Keratinocyte (primary cell): Measurements from ENCODE around the gene CLK4. TPM values are rescaled to one million over a fixed set of nuclear protein-coding genes. Genes with fewer than 3 reads are reported as not detected.

Experiments
- DNase-seq: peaks from one replicate; pipeline ENCODE4 v3.0.0-alpha.2; 2011; ENCODE audit warnings: low read depth, missing footprints, low spot score
- FAIRE-seq: peaks from 2 replicates; lab custom pipeline; 2011; peaks lifted over from hg19 to GRCh38; lab: Jason Lieb, UNC
- H2AFZ ChIP-seq: 2 replicates; pipeline ENCODE4 v1.6.0; 2012; ENCODE audit warnings: low read length, control low read depth, inconsistent platforms; ENCODE audit not compliant: control insufficient read depth
- H3K27ac ChIP-seq: 2 replicates; pipeline ENCODE4 v1.5.1; 2011; ENCODE audit warnings: low read length; ENCODE audit not compliant: control insufficient read depth, insufficient read depth
- H3K27me3 ChIP-seq: 3 replicates; pipeline ENCODE4 v1.6.0; 2011; ENCODE audit warnings: low read length; ENCODE audit not compliant: control insufficient read depth, insufficient read depth; ENCODE audit errors: extremely low read depth
- H3K36me3 ChIP-seq, 2 experiments: 2 replicates in 1 of 2; 3 replicates in 1 of 2; pipeline ENCODE4 v1.5.1; 2011; ENCODE audit warnings: low read length in 2 of 2, mild to moderate bottlenecking in 1 of 2; ENCODE audit not compliant: control insufficient read depth in 2 of 2, insufficient read depth in 2 of 2; ENCODE audit errors: extremely low read depth in 1 of 2
- H3K4me1 ChIP-seq: 3 replicates; pipeline ENCODE4 v1.5.1; 2011; ENCODE audit warnings: low read length; ENCODE audit not compliant: control insufficient read depth, insufficient read depth; ENCODE audit errors: extremely low read depth
- H3K4me2 ChIP-seq: 3 replicates; pipeline ENCODE4 v1.6.0; 2011; ENCODE audit warnings: low read depth, low read length; ENCODE audit not compliant: control insufficient read depth, insufficient read depth; ENCODE audit errors: extremely low read depth
- H3K4me3 ChIP-seq, 3 experiments: fragments of 200-600 bp in 1 of 3; sonication (generic) in 1 of 3; 2 replicates in 2 of 3; 3 replicates in 1 of 3; pipeline ENCODE4 v1.5.1; 2011 to 2016; ENCODE audit warnings: low read length in 3 of 3, mild to moderate bottlenecking in 3 of 3, control low read depth in 2 of 3, inconsistent platforms in 1 of 3, low read depth in 1 of 3, mixed read lengths in 1 of 3, mixed run types in 1 of 3, moderate library complexity in 1 of 3; ENCODE audit not compliant: control insufficient read depth in 2 of 3, insufficient read depth in 2 of 3; ENCODE audit errors: extremely low read depth in 1 of 3
- H3K79me2 ChIP-seq: 2 replicates; pipeline ENCODE4 v1.6.0; 2012; ENCODE audit warnings: low read length; ENCODE audit not compliant: control insufficient read depth, insufficient read depth
- H3K9ac ChIP-seq: 3 replicates; pipeline ENCODE4 v1.6.0; 2011; ENCODE audit warnings: low read length; ENCODE audit not compliant: control insufficient read depth, insufficient read depth; ENCODE audit errors: extremely low read depth
- H3K9me1 ChIP-seq: 3 replicates; pipeline ENCODE4 v1.6.0; 2011; ENCODE audit warnings: low read length; ENCODE audit not compliant: control insufficient read depth, insufficient read depth; ENCODE audit errors: extremely low read depth
- H3K9me3 ChIP-seq: 2 replicates; pipeline ENCODE4 v1.5.1; 2012; ENCODE audit warnings: low read depth, low read length; ENCODE audit not compliant: control insufficient read depth
- H4K20me1 ChIP-seq: 3 replicates; pipeline ENCODE4 v1.6.0; 2011; ENCODE audit warnings: low read length; ENCODE audit not compliant: control insufficient read depth, insufficient read depth; ENCODE audit errors: extremely low read depth
- CTCF ChIP-seq, 3 experiments: IDR thresholded peaks in 1 of 3; conservative IDR thresholded peaks in 1 of 3; optimal IDR thresholded peaks in 1 of 3; 2 replicates in 2 of 3; 3 replicates in 1 of 3; pipeline versions ENCODE3 to v1.5.1; 2011; ENCODE audit warnings: low read length in 3 of 3, mild to moderate bottlenecking in 3 of 3, moderate library complexity in 2 of 3, control low read depth in 1 of 3, inconsistent platforms in 1 of 3; ENCODE audit not compliant: insufficient read depth in 2 of 3; ENCODE audit errors: extremely low read depth in 1 of 3
- EZH2 ChIP-seq: IDR thresholded peaks from one replicate; pipeline ENCODE4 v1.6.1; 2012; ENCODE audit warnings: inconsistent platforms, mild to moderate bottlenecking, low read length, moderate library complexity
- dilution Hi-C: fragments of 300-500 bp; cut with MboI; formaldehyde crosslinking; loops from one replicate; pipeline ENCODE4 v1.7.0; 2020; ENCODE audit warnings: low sequenced_read_pairs; ENCODE audit not compliant: extremely low pct_ligation_motif_present
- polyA plus RNA-seq, 5 experiments: library from polyadenylated mRNA; depleted of rRNA in 3 of 5; stranded (reverse) in 3 of 5; stranded (forward) in 1 of 5; unstranded in 1 of 5; fragments of >200 nt; gene quantifications; 1 replicate in 1 of 5; 2 replicates in 3 of 5; 3 replicates in 1 of 5; pipeline versions ENCODE4 v1.2.1 to v1.2.3, GENCODE V29; 2011 to 2012; ENCODE audit warnings: missing spikeins in 2 of 5, low read depth in 1 of 5, low replicate concordance in 1 of 5

Gene CLK4
- polyA plus RNA-seq, 1 donor (not counting 4 experiments of a cell fraction or from before 2014, with no cell fraction given): 17.3 TPM

GRCh38 chr5:178661836-178662540 lies 35.1 kb upstream of the CLK4 start:
- Histone ChIP-seq H3K36me3 (no peaks in the 10 kb centered on the region), H3K9me3 (peaks cover 2% of the 10 kb centered on the region), H3K79me2 (no peaks in the 10 kb centered on the region), H3K27ac (no peak overlapping the region), H3K9me1 (no peaks in the 10 kb centered on the region), H3K4me3 (no peak overlapping the region), H4K20me1 (no peaks in the 10 kb centered on the region), H3K9ac (no peak overlapping the region), H2AFZ (no peak overlapping the region), H3K4me2 (no peak overlapping the region), H3K27me3 (no peaks in the 10 kb centered on the region), H3K4me1 (no peaks in the 10 kb centered on the region)
- dilution Hi-C loops: no loop called here
- FAIRE-seq: no peak
- TF ChIP-seq CTCF (optimal IDR thresholded peaks at IDR 0.05 in 1 of 3, IDR thresholded peaks at IDR 0.05 in 1 of 3, conservative IDR thresholded peaks at IDR 0.05 in 1 of 3; ENCODE audit: extremely low read depth in 1 of 3, insufficient read depth in 2 of 3, low read length in 3 of 3) (no peak), EZH2 (no peak)
- no peak for DNase-seq

GRCh38 chr5:178651046-178651810 lies 24.4 kb upstream of the CLK4 start:
- TF ChIP-seq CTCF (optimal IDR thresholded peaks at IDR 0.05 in 1 of 3, IDR thresholded peaks at IDR 0.05 in 1 of 3, conservative IDR thresholded peaks at IDR 0.05 in 1 of 3; ENCODE audit: extremely low read depth in 1 of 3, insufficient read depth in 2 of 3, low read length in 3 of 3) (no peak), EZH2 (no peak)
- Histone ChIP-seq H4K20me1 (no peaks in the 10 kb centered on the region), H3K9me3 (no peaks in the 10 kb centered on the region), H3K4me2 (no peak overlapping the region), H3K9me1 (no peaks in the 10 kb centered on the region), H3K79me2 (no peaks in the 10 kb centered on the region), H3K27me3 (no peaks in the 10 kb centered on the region), H3K4me3 (no peak overlapping the region), H3K36me3 (no peaks in the 10 kb centered on the region), H3K4me1 (peaks cover 2% of the 10 kb centered on the region), H3K9ac (no peak overlapping the region), H2AFZ (no peak overlapping the region), H3K27ac (no peak overlapping the region)
- FAIRE-seq: no peak
- DNase-seq: no peak
- dilution Hi-C loops: no loop called here
